GM21528 (cell line): ENCODE results near the gene MARCKSL1.
A peak's percentile ranks its signal among the peaks of the same experiment; 100 is the strongest.
"Not testable (repeated sequence)": the region's sequence is repeated elsewhere in the genome, so short reads cannot be mapped to it uniquely, and the experiment has no call there.

Experiments used
- ATAC-seq: cut with Tn5 transposase; IDR thresholded peaks from one replicate; pipeline ENCODE4 v1.9.1; 2021; ENCODE audit warnings: mild to moderate bottlenecking, moderate library complexity; ENCODE audit not compliant: unreplicated experiment, low FRiP score

Gene MARCKSL1

GRCh38 chr1:32335790-32336590, at the start of gene MARCKSL1:
Gene MARCKSL1 (minus strand): TSS chr1:32336233. CDS start chr1:32336033, 200 bp downstream.
- ATAC-seq, result peak; percentile 47

- no peak for ATAC-seq
These were observed 44.0 kb upstream of the MARCKSL1 start for GRCh38 chr1:32380057-32380456.

- ATAC-seq, result no peak
These were observed 41.6 kb upstream of the MARCKSL1 start for GRCh38 chr1:32377541-32378220.

GRCh38 chr1:32376199-32376598, 40.2 kb upstream of the MARCKSL1 start:
- ATAC-seq, result no peak

GRCh38 chr1:32373996-32374592, 38.1 kb upstream of the MARCKSL1 start:
- no peak for ATAC-seq

- ATAC-seq, result no peak
These were observed 36.2 kb upstream of the MARCKSL1 start for GRCh38 chr1:32372149-32372756.

- ATAC-seq, result no peak
These were observed 32.0 kb upstream of the MARCKSL1 start for GRCh38 chr1:32367912-32368635.

GRCh38 chr1:32365445-32365844, 29.4 kb upstream of the MARCKSL1 start:
- no peak for ATAC-seq

GRCh38 chr1:32364836-32365235, 28.8 kb upstream of the MARCKSL1 start:
- ATAC-seq, result no peak

- no peak for ATAC-seq
These were observed 27.7 kb upstream of the MARCKSL1 start for GRCh38 chr1:32363713-32364112.

GRCh38 chr1:32362474-32363313, 26.7 kb upstream of the MARCKSL1 start, which contains the start of the genes FAM229A and TSSK3:
Gene FAM229A (minus strand): TSS chr1:32362485. CDS start chr1:32362091, 394 bp downstream.
Gene TSSK3 (plus strand): TSS chr1:32362539. CDS start chr1:32362702, 163 bp downstream.
- no peak for ATAC-seq

- ATAC-seq, result no peak
These were observed 25.8 kb upstream of the MARCKSL1 start for GRCh38 chr1:32361674-32362473.

GRCh38 chr1:32361308-32361673, 25.3 kb upstream of the MARCKSL1 start:
- ATAC-seq, result no peak

GRCh38 chr1:32358435-32358834, 22.4 kb upstream of the MARCKSL1 start:
- ATAC-seq, result no peak

- no peak for ATAC-seq
These were observed 21.6 kb upstream of the MARCKSL1 start for GRCh38 chr1:32357614-32358013.

- ATAC-seq, result no peak
These were observed 20.4 kb upstream of the MARCKSL1 start for GRCh38 chr1:32356478-32356877.

- ATAC-seq, result not testable (repeated sequence)
These were observed 19.7 kb upstream of the MARCKSL1 start for GRCh38 chr1:32355778-32356177.

- ATAC-seq, result no peak
These were observed 18.0 kb upstream of the MARCKSL1 start for GRCh38 chr1:32353886-32354570.
